ENCODE data around the gene TATDN2.

TATDN2 gene

DNA sequence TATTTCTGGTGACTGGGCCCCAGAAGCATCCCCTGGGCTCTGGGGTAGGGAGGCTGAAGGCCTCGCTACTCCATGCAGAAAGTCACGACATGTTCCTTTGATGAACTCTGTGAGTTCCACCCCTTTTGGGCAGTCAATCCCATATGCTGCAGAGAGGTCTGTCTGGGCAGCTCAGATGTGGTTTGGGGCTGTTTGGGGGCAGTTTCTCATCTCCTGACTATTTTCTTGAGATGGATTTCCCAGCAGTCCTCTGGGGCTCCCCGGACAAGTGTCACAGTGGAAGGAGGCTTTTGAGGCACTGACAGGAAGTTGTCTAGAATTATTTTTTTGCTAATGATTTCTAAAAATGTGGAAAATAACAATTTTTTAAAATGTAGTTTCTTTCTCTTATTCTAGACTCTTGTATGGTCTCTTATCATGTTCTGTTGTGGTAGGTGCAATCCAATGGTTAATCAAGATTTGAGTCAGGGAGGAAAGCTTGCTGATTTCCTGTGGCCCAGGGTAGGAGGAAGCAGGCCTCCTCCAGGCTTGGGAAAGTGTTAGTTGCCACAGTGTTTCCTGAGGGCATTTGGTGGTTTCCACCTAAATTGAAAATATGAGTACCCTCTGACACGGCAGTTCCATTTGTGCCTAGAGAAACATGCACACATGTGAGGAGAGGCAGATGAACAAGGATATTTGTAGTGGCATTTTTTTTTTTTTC lies 19.9 kb upstream of the TATDN2 start:
- no peak for ATAC-seq
- TF ChIP-seq, protein P1, sequence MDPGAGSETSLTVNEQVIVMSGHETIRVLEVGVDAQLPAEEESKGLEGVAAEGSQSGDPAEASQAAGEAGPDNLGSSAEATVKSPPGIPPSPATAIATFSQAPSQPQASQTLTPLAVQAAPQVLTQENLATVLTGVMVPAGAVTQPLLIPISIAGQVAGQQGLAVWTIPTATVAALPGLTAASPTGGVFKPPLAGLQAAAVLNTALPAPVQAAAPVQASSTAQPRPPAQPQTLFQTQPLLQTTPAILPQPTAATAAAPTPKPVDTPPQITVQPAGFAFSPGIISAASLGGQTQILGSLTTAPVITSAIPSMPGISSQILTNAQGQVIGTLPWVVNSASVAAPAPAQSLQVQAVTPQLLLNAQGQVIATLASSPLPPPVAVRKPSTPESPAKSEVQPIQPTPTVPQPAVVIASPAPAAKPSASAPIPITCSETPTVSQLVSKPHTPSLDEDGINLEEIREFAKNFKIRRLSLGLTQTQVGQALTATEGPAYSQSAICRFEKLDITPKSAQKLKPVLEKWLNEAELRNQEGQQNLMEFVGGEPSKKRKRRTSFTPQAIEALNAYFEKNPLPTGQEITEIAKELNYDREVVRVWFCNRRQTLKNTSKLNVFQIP (CRISPR knock-in tag; IDR thresholded peaks at IDR 0.05; ENCODE audit: borderline replicate concordance, low read depth), result no peak
- TF ChIP-seq ARNTL (CRISPR knock-in tag; IDR thresholded peaks at IDR 0.05; ENCODE audit: borderline replicate concordance, low read depth) (no peak), TOX (CRISPR knock-in tag; IDR thresholded peaks at IDR 0.05; ENCODE audit: borderline replicate concordance) (no peak), ZFP3 (CRISPR knock-in tag; IDR thresholded peaks at IDR 0.05) (no peak), CSDC2 (CRISPR knock-in tag; IDR thresholded peaks at IDR 0.05) (no peak), BACH2 (CRISPR knock-in tag; IDR thresholded peaks at IDR 0.05; ENCODE audit: borderline replicate concordance) (no peak), CREB5 (CRISPR knock-in tag; IDR thresholded peaks at IDR 0.05; ENCODE audit: low read depth) (no peak), ZNF565 (CRISPR knock-in tag; conservative IDR thresholded peaks at IDR 0.05; ENCODE audit: low read depth) (no peak), PPARA (CRISPR knock-in tag; IDR thresholded peaks at IDR 0.05; ENCODE audit: borderline replicate concordance) (no peak), ZNF8 (CRISPR knock-in tag; IDR thresholded peaks at IDR 0.05) (no peak), GLIS3 (CRISPR knock-in tag; IDR thresholded peaks at IDR 0.05) (no peak), ZC3H10 (CRISPR knock-in tag; IDR thresholded peaks at IDR 0.05) (no peak), ISL1 (CRISPR knock-in tag; IDR thresholded peaks at IDR 0.05) (no peak)
- TF ChIP-seq, protein P2, sequence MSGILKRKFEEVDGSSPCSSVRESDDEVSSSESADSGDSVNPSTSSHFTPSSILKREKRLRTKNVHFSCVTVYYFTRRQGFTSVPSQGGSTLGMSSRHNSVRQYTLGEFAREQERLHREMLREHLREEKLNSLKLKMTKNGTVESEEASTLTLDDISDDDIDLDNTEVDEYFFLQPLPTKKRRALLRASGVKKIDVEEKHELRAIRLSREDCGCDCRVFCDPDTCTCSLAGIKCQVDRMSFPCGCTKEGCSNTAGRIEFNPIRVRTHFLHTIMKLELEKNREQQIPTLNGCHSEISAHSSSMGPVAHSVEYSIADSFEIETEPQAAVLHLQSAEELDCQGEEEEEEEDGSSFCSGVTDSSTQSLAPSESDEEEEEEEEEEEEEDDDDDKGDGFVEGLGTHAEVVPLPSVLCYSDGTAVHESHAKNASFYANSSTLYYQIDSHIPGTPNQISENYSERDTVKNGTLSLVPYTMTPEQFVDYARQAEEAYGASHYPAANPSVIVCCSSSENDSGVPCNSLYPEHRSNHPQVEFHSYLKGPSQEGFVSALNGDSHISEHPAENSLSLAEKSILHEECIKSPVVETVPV (CRISPR knock-in tag; IDR thresholded peaks at IDR 0.05), result no peak
- TF ChIP-seq, protein P3, sequence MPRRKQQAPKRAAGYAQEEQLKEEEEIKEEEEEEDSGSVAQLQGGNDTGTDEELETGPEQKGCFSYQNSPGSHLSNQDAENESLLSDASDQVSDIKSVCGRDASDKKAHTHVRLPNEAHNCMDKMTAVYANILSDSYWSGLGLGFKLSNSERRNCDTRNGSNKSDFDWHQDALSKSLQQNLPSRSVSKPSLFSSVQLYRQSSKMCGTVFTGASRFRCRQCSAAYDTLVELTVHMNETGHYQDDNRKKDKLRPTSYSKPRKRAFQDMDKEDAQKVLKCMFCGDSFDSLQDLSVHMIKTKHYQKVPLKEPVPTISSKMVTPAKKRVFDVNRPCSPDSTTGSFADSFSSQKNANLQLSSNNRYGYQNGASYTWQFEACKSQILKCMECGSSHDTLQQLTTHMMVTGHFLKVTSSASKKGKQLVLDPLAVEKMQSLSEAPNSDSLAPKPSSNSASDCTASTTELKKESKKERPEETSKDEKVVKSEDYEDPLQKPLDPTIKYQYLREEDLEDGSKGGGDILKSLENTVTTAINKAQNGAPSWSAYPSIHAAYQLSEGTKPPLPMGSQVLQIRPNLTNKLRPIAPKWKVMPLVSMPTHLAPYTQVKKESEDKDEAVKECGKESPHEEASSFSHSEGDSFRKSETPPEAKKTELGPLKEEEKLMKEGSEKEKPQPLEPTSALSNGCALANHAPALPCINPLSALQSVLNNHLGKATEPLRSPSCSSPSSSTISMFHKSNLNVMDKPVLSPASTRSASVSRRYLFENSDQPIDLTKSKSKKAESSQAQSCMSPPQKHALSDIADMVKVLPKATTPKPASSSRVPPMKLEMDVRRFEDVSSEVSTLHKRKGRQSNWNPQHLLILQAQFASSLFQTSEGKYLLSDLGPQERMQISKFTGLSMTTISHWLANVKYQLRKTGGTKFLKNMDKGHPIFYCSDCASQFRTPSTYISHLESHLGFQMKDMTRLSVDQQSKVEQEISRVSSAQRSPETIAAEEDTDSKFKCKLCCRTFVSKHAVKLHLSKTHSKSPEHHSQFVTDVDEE (CRISPR knock-in tag; IDR thresholded peaks at IDR 0.05), result no peak

DNA sequence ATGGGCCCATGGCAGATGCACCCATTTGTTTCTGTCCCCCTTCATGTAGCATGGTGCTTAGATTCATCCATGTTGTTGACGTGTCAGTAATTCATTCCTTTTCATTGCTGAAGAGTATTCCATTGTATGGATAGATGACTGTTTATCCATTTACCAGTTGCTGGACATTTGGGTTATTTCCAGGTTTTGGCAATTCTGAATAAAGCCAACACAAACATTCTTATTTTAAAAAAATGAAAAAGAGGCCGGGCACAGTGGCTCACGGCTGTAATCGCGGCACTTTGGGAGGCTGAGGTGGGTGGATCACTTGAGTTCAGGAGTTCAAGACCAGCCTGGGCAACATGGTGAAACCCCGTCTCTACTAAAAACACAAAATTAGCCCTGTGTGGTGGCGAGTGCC lies 18.7 kb upstream of the TATDN2 start:
- TF ChIP-seq ESRRG (CRISPR knock-in tag; IDR thresholded peaks at IDR 0.05) (no peak), ZFP30 (CRISPR knock-in tag; IDR thresholded peaks at IDR 0.05) (no peak), RARB (CRISPR knock-in tag; IDR thresholded peaks at IDR 0.05) (no peak), ZNF565 (CRISPR knock-in tag; conservative IDR thresholded peaks at IDR 0.05; ENCODE audit: low read depth) (no peak), TCF4 (CRISPR knock-in tag; IDR thresholded peaks at IDR 0.05; ENCODE audit: borderline replicate concordance) (no peak), ZNF70 (CRISPR knock-in tag; IDR thresholded peaks at IDR 0.05) (no peak), SNAI2 (CRISPR knock-in tag; IDR thresholded peaks at IDR 0.05) (no peak), ZC3H10 (CRISPR knock-in tag; IDR thresholded peaks at IDR 0.05) (no peak)
- TF ChIP-seq, protein P1 (CRISPR knock-in tag; IDR thresholded peaks at IDR 0.05; ENCODE audit: borderline replicate concordance, low read depth), result no peak
- TF ChIP-seq, protein P4, sequence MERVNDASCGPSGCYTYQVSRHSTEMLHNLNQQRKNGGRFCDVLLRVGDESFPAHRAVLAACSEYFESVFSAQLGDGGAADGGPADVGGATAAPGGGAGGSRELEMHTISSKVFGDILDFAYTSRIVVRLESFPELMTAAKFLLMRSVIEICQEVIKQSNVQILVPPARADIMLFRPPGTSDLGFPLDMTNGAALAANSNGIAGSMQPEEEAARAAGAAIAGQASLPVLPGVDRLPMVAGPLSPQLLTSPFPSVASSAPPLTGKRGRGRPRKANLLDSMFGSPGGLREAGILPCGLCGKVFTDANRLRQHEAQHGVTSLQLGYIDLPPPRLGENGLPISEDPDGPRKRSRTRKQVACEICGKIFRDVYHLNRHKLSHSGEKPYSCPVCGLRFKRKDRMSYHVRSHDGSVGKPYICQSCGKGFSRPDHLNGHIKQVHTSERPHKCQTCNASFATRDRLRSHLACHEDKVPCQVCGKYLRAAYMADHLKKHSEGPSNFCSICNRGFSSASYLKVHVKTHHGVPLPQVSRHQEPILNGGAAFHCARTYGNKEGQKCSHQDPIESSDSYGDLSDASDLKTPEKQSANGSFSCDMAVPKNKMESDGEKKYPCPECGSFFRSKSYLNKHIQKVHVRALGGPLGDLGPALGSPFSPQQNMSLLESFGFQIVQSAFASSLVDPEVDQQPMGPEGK (CRISPR knock-in tag; IDR thresholded peaks at IDR 0.05; ENCODE audit: borderline replicate concordance), result no peak
- ATAC-seq, result no peak

Data from SK-N-SH treated with all-trans-retinoic acid at 6 μM for 48 hours (cell line).